ENCODE results near the gene INO80.

DNA sequence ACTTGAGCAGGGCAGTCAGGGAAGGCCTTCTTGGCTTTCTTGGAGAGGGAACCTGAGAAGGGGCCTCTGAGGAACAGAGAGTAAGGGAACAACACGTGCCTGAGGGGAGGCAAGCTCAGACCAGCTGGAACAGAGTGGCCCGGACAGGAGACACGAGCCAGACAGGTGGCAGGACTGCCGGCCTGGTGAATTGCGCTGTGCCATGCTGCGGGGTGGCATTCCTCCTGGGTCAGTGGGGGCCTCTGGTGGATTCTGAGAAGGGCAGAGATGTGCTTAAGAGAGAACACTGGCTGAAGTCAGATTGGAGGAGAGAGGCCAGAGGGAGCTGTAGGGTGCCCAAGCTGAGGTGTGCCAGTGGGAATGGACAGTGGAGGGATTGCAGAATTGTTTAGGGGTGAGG is 157.9 kb downstream of the INO80 start:
- TF ChIP-seq, protein P1, sequence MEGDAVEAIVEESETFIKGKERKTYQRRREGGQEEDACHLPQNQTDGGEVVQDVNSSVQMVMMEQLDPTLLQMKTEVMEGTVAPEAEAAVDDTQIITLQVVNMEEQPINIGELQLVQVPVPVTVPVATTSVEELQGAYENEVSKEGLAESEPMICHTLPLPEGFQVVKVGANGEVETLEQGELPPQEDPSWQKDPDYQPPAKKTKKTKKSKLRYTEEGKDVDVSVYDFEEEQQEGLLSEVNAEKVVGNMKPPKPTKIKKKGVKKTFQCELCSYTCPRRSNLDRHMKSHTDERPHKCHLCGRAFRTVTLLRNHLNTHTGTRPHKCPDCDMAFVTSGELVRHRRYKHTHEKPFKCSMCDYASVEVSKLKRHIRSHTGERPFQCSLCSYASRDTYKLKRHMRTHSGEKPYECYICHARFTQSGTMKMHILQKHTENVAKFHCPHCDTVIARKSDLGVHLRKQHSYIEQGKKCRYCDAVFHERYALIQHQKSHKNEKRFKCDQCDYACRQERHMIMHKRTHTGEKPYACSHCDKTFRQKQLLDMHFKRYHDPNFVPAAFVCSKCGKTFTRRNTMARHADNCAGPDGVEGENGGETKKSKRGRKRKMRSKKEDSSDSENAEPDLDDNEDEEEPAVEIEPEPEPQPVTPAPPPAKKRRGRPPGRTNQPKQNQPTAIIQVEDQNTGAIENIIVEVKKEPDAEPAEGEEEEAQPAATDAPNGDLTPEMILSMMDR (IDR thresholded peaks at IDR 0.05; ENCODE audit: extremely low read depth in 1 of 2, insufficient read depth in 1 of 2, low read depth in 1 of 2, low read length in 2 of 2): no peak
- TF ChIP-seq FOS (IDR thresholded peaks at IDR 0.05; ENCODE audit: borderline replicate concordance, insufficient read depth, low read length) (no peak), EZH2 (IDR thresholded peaks at IDR 0.05; ENCODE audit: borderline replicate concordance, low read depth, low read length, severe bottlenecking) (no peak), POLR2A (IDR thresholded peaks at IDR 0.05; ENCODE audit: low read depth, low read length) (no peak), POLR2AphosphoS5 (IDR thresholded peaks at IDR 0.05; ENCODE audit: insufficient read depth, low read depth, low read length) (no peak), MYC (IDR thresholded peaks at IDR 0.05; ENCODE audit: low read depth, low read length) (no peak), JUN (IDR thresholded peaks at IDR 0.05; ENCODE audit: borderline replicate concordance, insufficient read depth, insufficient read length, low read depth) (no peak)
- TF ChIP-seq, protein P2, sequence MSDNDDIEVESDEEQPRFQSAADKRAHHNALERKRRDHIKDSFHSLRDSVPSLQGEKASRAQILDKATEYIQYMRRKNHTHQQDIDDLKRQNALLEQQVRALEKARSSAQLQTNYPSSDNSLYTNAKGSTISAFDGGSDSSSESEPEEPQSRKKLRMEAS (IDR thresholded peaks at IDR 0.05; ENCODE audit: insufficient read depth, insufficient read length): no peak

All from endothelial cell of umbilical vein (primary cell).